Right ventricle myocardium inferior (tissue), 1 donor: ENCODE measurements around the gene ITGA8. TPM values are rescaled to one million over a fixed set of nuclear protein-coding genes. Genes with fewer than 3 reads are reported as not detected.
"Not testable (repeated sequence)": the region's sequence is repeated elsewhere in the genome, so short reads cannot be mapped to it uniquely, and the experiment has no call there.

Experiments used
- ATAC-seq: fragments of 200-7000 bp; cut with Tn5 transposase; one replicate; pipeline ENCODE4 v1.9.1; 2020; ENCODE audit warnings: mild to moderate bottlenecking, moderate library complexity
- DNase-seq: peaks from one replicate; pipeline ENCODE4 v3.0.0; 2021; ENCODE audit errors: missing footprints
- intact Hi-C: fragments of 100-400 bp; cut with DNase I; formaldehyde crosslinking; loops from one replicate; pipeline ENCODE4 v1.11.0; 2022
- long read RNA-seq: library from polyadenylated mRNA; unstranded; transcript quantifications from one replicate; pipeline ENCODE4 v2.0.0, GENCODE V29; 2021
- total RNA-seq: library from RNA; stranded (reverse); fragmentation: NEBNext Ultra II Directional; extraction: Animal tissue kit (Norgen Biotek cat#: 25700); gene quantifications from one replicate; pipeline ENCODE4 v1.2.1, GENCODE V29; 2021
- donor health status: DM: no; HTN: yes; CAD: no; lungs with severe emphysema.

ITGA8 gene
- 1.7 TPM for total RNA-seq
- long read RNA-seq = 0 reads

GRCh38 chr10:15719899-15720634, at the start of gene ITGA8:
Gene ITGA8 (minus strand): TSS chr10:15719922. CDS start chr10:15719771, 151 bp downstream.
- DNase-seq = no peak

GRCh38 chr10:15764892-15765454, 45.3 kb upstream of the ITGA8 start:
- ATAC-seq (no peak), DNase-seq (no peak)
- intact Hi-C loops = no loop called here

More at GRCh38 chr10:15719899-15720634, at the start of gene ITGA8:
- ATAC-seq = peak; percentile 60
- intact Hi-C loops = loop anchor here (5.0 kb wide), 2 partner anchors 107 to 133 kb away; no protein-coding TSS in a partner anchor

GRCh38 chr10:15763006-15763405, 43.3 kb upstream of the ITGA8 start:
- no peak for DNase-seq
- intact Hi-C loops = no loop called here
- ATAC-seq = peak; percentile 60

GRCh38 chr10:15762239-15762638, 42.5 kb upstream of the ITGA8 start:
- ATAC-seq, intact Hi-C loops, DNase-seq: not testable (repeated sequence)

- intact Hi-C loops, ATAC-seq, DNase-seq: not testable (repeated sequence)
Observed at GRCh38 chr10:15761224-15761623, 41.5 kb upstream of the ITGA8 start.

GRCh38 chr10:15760681-15761080, 41.0 kb upstream of the ITGA8 start:
- no peak for ATAC-seq
- DNase-seq = no peak
- intact Hi-C loops = no loop called here

- ATAC-seq = no peak
- intact Hi-C loops = no loop called here
Observed at GRCh38 chr10:15759265-15759664, 39.5 kb upstream of the ITGA8 start.

GRCh38 chr10:15758618-15759017, 38.9 kb upstream of the ITGA8 start:
- DNase-seq (no peak), ATAC-seq (no peak)
- intact Hi-C loops = no loop called here

More at GRCh38 chr10:15759265-15759664, 39.5 kb upstream of the ITGA8 start:
- DNase-seq = no peak

GRCh38 chr10:15754937-15755336, 35.2 kb upstream of the ITGA8 start:
- no peak for ATAC-seq
- intact Hi-C loops = no loop called here
- DNase-seq = no peak

- peak; percentile 65 for ATAC-seq
- intact Hi-C loops = no loop called here
Observed at GRCh38 chr10:15751046-15751445, 31.3 kb upstream of the ITGA8 start.

GRCh38 chr10:15748126-15748525, 28.4 kb upstream of the ITGA8 start:
- intact Hi-C loops = no loop called here
- ATAC-seq = no peak
- no peak for DNase-seq

More at GRCh38 chr10:15751046-15751445, 31.3 kb upstream of the ITGA8 start:
- no peak for DNase-seq

- DNase-seq = no peak
- intact Hi-C loops = no loop called here
- ATAC-seq = no peak
Observed at GRCh38 chr10:15747632-15748031, 27.9 kb upstream of the ITGA8 start.

GRCh38 chr10:15745751-15746150, 26.0 kb upstream of the ITGA8 start:
- ATAC-seq = peak; percentile 98
- DNase-seq = no peak
- intact Hi-C loops = no loop called here

GRCh38 chr10:15744217-15744865, 24.6 kb upstream of the ITGA8 start:
- intact Hi-C loops = no loop called here
- no peak for DNase-seq
- ATAC-seq = no peak

GRCh38 chr10:15743443-15743842, 23.7 kb upstream of the ITGA8 start:
- intact Hi-C loops = no loop called here
- DNase-seq (no peak), ATAC-seq (no peak)

GRCh38 chr10:15742836-15743235, 23.1 kb upstream of the ITGA8 start:
- DNase-seq (no peak), ATAC-seq (no peak)
- intact Hi-C loops = no loop called here

- ATAC-seq (no peak), DNase-seq (no peak)
- intact Hi-C loops = no loop called here
Observed at GRCh38 chr10:15742102-15742501, 22.4 kb upstream of the ITGA8 start.

- intact Hi-C loops = no loop called here
- DNase-seq (no peak), ATAC-seq (no peak)
Observed at GRCh38 chr10:15741581-15741980, 21.9 kb upstream of the ITGA8 start.

- intact Hi-C loops = no loop called here
- no peak for ATAC-seq
Observed at GRCh38 chr10:15740261-15740660, 20.5 kb upstream of the ITGA8 start.

More at GRCh38 chr10:15740261-15740660, 20.5 kb upstream of the ITGA8 start:
- no peak for DNase-seq
